ENCODE measurements around the gene FRMD3. TPM values are rescaled to one million over a fixed set of nuclear protein-coding genes. Genes with fewer than 3 reads are reported as not detected.

Gene FRMD3
- total and polyA plus RNA-seq, 2 donors (not counting 1 experiment from before 2014, with no cell fraction given) = 0.19 to 0.66 TPM

DNA sequence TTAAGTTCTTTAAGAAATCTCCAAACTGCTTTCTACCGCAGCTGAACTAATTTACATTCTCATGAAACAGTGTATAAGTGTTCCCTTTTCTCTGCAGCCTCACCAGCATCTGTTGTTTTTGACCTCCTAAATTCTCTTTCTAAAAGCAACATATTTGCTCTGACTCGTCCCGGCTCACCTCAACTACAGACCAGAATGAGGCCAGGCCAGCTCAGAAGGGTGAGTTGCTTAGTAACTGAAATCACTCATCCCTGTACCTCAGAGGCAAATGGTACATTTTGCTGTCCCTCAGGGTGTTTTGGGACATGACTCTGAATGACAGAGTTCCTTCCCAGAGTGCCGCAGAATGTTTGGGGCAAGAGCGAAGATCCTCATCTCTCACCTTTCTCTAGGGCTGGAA, 127.5 kb downstream of the FRMD3 start:
- H3K27me3 ChIP-seq (ENCODE audit: control insufficient read depth, insufficient read depth, low read length) = no peaks in the 10 kb centered on the region
- no peak overlapping the region for H3K4me2 ChIP-seq (ENCODE audit: extremely low read depth, insufficient read depth, low read length)
- no peaks in the 10 kb centered on the region for H3K9me3 ChIP-seq (ENCODE audit: control insufficient read depth, insufficient read depth, low read depth, low read length)
- H3K36me3 ChIP-seq (ENCODE audit: control insufficient read depth, insufficient read depth, low read length) = no peaks in the 10 kb centered on the region
- H3K79me2 ChIP-seq (ENCODE audit: control insufficient read depth, insufficient read depth, low read length) = no peaks in the 10 kb centered on the region
- no peaks in the 10 kb centered on the region for H3K4me1 ChIP-seq (ENCODE audit: control insufficient read depth, extremely low read depth, insufficient read depth, low read length)
- DNase-seq (ENCODE audit: low read depth in 2 of 2) = no peak
- H2AFZ ChIP-seq (ENCODE audit: low read length) = no peak overlapping the region
- H4K20me1 ChIP-seq (ENCODE audit: control insufficient read depth, extremely low read depth, insufficient read depth, low read length) = no peaks in the 10 kb centered on the region
- H3K4me3 ChIP-seq (replicated peaks in 1 of 4; ENCODE audit: control extremely low read depth in 1 of 4, insufficient read depth in 1 of 4, low read depth in 3 of 4, low read length in 4 of 4) = no peak overlapping the region
- no peak overlapping the region for H3K27ac ChIP-seq (ENCODE audit: insufficient read depth, low read length)
- no peak for TF ChIP-seq EZH2 (IDR thresholded peaks at IDR 0.05; ENCODE audit: low read length, missing control alignments)
- TF ChIP-seq, protein P1, sequence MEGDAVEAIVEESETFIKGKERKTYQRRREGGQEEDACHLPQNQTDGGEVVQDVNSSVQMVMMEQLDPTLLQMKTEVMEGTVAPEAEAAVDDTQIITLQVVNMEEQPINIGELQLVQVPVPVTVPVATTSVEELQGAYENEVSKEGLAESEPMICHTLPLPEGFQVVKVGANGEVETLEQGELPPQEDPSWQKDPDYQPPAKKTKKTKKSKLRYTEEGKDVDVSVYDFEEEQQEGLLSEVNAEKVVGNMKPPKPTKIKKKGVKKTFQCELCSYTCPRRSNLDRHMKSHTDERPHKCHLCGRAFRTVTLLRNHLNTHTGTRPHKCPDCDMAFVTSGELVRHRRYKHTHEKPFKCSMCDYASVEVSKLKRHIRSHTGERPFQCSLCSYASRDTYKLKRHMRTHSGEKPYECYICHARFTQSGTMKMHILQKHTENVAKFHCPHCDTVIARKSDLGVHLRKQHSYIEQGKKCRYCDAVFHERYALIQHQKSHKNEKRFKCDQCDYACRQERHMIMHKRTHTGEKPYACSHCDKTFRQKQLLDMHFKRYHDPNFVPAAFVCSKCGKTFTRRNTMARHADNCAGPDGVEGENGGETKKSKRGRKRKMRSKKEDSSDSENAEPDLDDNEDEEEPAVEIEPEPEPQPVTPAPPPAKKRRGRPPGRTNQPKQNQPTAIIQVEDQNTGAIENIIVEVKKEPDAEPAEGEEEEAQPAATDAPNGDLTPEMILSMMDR (conservative IDR thresholded peaks at IDR 0.05 in 1 of 2, IDR thresholded peaks at IDR 0.05 in 1 of 2; ENCODE audit: low read depth in 1 of 2, low read length in 2 of 2) = no peak
- no peak overlapping the region for H3K9ac ChIP-seq (ENCODE audit: insufficient read depth, low read length)

DNA sequence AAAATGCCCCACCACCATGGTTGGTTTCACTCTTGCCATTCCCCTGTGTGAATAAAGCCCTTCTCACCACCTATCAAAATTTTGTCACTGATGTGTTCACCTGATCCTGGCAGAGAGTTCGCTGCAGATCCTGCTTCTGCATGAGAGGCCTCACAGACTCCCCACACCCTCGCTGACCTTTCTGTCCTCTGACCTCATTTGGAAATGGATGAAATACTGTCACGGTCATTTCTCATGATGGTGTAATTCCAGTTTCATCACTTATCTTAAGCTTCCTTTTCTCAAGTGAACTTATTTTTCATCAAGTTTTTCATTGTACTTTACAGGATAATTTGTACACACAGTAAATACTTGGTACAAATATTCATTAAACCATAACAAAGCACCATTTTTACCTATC, 131.3 kb downstream of the FRMD3 start:
- DNase-seq (ENCODE audit: low read depth in 2 of 2) = no peak
- TF ChIP-seq, protein P1 (conservative IDR thresholded peaks at IDR 0.05 in 1 of 2, IDR thresholded peaks at IDR 0.05 in 1 of 2; ENCODE audit: low read depth in 1 of 2, low read length in 2 of 2) = no peak
- no peak for TF ChIP-seq EZH2 (IDR thresholded peaks at IDR 0.05; ENCODE audit: low read length, missing control alignments)
- no peak overlapping the region for H3K9ac ChIP-seq (ENCODE audit: insufficient read depth, low read length)
- H3K9me3 ChIP-seq (ENCODE audit: control insufficient read depth, insufficient read depth, low read depth, low read length) = no peaks in the 10 kb centered on the region
- H4K20me1 ChIP-seq (ENCODE audit: control insufficient read depth, extremely low read depth, insufficient read depth, low read length) = no peaks in the 10 kb centered on the region
- H3K4me3 ChIP-seq (replicated peaks in 1 of 4; ENCODE audit: control extremely low read depth in 1 of 4, insufficient read depth in 1 of 4, low read depth in 3 of 4, low read length in 4 of 4) = no peak overlapping the region
- H3K27me3 ChIP-seq (ENCODE audit: control insufficient read depth, insufficient read depth, low read length) = no peaks in the 10 kb centered on the region
- H3K4me2 ChIP-seq (ENCODE audit: extremely low read depth, insufficient read depth, low read length) = no peak overlapping the region
- no peaks in the 10 kb centered on the region for H3K79me2 ChIP-seq (ENCODE audit: control insufficient read depth, insufficient read depth, low read length)
- no peak overlapping the region for H3K27ac ChIP-seq (ENCODE audit: insufficient read depth, low read length)
- no peaks in the 10 kb centered on the region for H3K4me1 ChIP-seq (ENCODE audit: control insufficient read depth, extremely low read depth, insufficient read depth, low read length)
- H2AFZ ChIP-seq (ENCODE audit: low read length) = no peak overlapping the region
- no peaks in the 10 kb centered on the region for H3K36me3 ChIP-seq (ENCODE audit: control insufficient read depth, insufficient read depth, low read length)

DNA sequence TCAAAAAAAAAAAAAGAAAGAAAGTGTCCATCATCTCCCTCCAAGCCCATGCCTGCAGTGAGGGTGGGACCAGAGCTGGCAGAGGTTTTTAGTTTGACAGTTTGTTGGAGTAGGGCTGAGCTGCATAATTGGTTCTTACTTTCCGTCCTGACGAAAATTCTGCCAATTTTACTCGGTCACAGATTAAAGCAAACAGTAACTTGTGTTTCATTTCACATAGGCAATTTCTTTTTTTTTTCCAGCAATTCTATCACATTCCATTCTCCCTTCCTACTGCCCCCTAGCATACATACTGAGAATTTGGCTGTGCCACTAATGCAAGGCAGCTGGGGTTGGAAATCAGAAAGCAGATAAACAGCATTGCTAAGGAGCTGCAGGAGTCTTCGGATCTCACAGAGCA, 132.4 kb downstream of the FRMD3 start:
- H3K9ac ChIP-seq (ENCODE audit: insufficient read depth, low read length) = no peak overlapping the region
- no peaks in the 10 kb centered on the region for H3K4me1 ChIP-seq (ENCODE audit: control insufficient read depth, extremely low read depth, insufficient read depth, low read length)
- no peak overlapping the region for H3K4me2 ChIP-seq (ENCODE audit: extremely low read depth, insufficient read depth, low read length)
- no peak overlapping the region for H3K4me3 ChIP-seq (replicated peaks in 1 of 4; ENCODE audit: control extremely low read depth in 1 of 4, insufficient read depth in 1 of 4, low read depth in 3 of 4, low read length in 4 of 4)
- no peak overlapping the region for H3K27ac ChIP-seq (ENCODE audit: insufficient read depth, low read length)
- no peaks in the 10 kb centered on the region for H4K20me1 ChIP-seq (ENCODE audit: control insufficient read depth, extremely low read depth, insufficient read depth, low read length)
- no peaks in the 10 kb centered on the region for H3K27me3 ChIP-seq (ENCODE audit: control insufficient read depth, insufficient read depth, low read length)
- TF ChIP-seq, protein P1 (conservative IDR thresholded peaks at IDR 0.05 in 1 of 2, IDR thresholded peaks at IDR 0.05 in 1 of 2; ENCODE audit: low read depth in 1 of 2, low read length in 2 of 2) = no peak
- TF ChIP-seq EZH2 (IDR thresholded peaks at IDR 0.05; ENCODE audit: low read length, missing control alignments) = no peak
- no peak for DNase-seq (ENCODE audit: low read depth in 2 of 2)
- H3K79me2 ChIP-seq (ENCODE audit: control insufficient read depth, insufficient read depth, low read length) = no peaks in the 10 kb centered on the region
- H2AFZ ChIP-seq (ENCODE audit: low read length) = no peak overlapping the region
- H3K36me3 ChIP-seq (ENCODE audit: control insufficient read depth, insufficient read depth, low read length) = no peaks in the 10 kb centered on the region
- H3K9me3 ChIP-seq (ENCODE audit: control insufficient read depth, insufficient read depth, low read depth, low read length) = no peaks in the 10 kb centered on the region

All from fibroblast of lung (primary cell).